GM19467 (cell line): ENCODE data around the gene NOL3.

ENCODE experiments used
- ATAC-seq: cut with Tn5 transposase; IDR thresholded peaks from one replicate; pipeline ENCODE4 v1.9.1; 2021; ENCODE audit warnings: mild to moderate bottlenecking, moderate library complexity; ENCODE audit not compliant: unreplicated experiment

Gene NOL3

DNA sequence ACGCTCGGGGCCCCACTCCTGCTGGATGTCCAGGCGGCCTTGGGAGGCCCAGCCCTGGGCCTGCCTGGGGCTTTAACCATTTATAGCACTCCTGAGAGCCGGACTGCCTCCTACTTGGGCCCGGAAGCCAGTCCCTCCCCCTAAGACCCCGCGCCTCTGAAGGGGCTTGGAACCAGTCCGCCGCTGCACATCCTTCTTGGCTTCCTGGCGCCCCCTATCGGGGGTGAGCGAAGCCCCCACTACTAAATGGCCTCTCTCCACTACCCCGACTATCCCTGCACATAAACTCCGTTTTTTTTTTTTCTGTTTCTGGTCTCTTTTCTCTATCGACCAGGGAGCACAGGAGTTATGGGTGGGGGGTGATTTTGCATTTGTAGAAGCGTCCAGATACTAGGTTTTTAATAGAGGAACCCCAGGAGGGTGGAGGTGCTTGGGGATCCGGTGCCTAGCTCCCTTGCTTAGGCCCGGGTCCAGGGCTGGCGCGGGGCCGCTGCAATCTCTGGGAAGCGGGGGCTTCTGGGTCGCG is 633 bp upstream of the NOL3 start:
- no peak for ATAC-seq

DNA sequence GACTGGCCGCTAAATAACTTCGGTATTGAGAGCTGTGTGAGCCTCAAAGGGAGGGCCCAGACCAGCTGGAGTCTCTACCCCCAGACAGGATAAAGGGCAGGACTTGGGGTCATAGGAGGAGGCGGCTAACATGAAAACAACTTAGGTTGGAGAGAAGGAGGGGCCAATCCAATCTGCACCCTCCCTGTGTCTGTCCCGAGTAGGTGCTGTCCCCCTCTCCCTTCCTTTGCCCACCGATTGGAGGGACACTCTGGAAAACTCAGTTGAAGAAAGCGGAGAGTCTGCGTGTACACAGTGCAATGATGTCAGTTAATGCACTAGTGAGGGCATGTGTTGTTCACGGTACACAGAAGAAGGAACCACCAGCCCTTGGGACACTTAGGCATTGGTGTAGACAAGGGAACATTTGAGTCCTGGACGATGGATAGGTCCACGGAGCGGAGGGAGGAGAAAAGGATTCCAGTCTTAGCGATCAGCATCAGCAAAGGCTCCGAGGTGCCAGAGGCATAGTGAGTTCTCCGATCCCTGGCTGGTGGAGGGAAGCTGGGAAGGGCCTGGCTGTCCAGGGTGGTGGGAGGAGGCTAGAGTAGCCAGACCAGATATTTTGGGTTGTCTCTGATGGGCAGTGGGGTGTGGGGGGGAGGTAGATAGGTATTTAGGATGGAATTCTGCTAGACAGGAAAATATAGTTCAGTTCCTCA is 761 bp downstream of the NOL3 start:
- no peak for ATAC-seq

DNA sequence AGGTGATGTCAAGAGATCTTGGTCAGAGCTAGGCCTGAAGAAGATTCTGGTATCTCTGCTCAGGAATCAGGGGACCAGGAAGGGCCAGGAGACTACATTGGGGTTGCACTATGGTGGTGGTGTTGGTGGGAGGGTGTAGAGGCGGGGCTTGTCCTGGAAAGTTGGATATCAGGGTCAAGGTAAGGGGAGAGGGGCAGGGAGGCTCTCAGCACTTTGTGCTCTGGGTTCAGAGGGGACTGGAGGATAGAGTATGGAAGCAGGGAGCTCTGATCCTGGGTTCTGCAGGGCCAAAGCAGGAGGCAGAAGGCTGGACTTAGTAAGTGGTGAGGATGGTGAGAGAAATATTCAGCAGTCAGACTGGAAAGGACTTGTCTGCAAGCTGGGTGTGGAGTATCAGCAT is 3.0 kb downstream of the NOL3 start:
- no peak for ATAC-seq

DNA sequence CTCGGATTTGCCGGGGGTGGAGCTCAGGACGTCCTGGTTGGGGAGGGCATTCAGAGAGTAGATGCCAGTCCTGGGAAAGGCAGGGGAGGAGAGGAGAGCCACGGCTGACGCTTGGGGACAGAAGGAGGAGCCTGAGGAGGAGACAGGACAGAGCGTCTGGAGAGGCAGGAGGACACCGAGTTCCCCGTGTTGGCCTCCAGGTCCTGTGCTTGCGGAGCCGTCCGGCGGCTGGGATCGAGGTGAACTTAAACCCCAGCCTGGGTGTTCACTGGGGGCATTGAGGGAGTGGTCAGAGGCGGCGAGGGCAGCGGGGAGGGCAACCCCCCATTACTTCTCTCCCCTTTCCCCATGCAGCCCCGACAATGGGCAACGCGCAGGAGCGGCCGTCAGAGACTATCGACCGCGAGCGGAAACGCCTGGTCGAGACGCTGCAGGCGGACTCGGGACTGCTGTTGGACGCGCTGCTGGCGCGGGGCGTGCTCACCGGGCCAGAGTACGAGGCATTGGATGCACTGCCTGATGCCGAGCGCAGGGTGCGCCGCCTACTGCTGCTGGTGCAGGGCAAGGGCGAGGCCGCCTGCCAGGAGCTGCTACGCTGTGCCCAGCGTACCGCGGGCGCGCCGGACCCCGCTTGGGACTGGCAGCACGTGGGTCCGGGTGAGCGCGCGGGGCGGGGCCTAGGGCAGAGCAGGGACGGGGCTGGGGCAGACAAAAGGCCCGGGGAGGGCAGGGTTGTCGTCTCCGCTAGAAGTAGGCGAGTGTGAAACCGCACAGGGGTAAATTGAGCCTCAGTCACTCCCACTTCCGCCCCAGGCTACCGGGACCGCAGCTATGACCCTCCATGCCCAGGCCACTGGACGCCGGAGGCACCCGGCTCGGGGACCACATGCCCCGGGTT is 3.7 kb downstream of the NOL3 start:
- ATAC-seq = peak; percentile 52

DNA sequence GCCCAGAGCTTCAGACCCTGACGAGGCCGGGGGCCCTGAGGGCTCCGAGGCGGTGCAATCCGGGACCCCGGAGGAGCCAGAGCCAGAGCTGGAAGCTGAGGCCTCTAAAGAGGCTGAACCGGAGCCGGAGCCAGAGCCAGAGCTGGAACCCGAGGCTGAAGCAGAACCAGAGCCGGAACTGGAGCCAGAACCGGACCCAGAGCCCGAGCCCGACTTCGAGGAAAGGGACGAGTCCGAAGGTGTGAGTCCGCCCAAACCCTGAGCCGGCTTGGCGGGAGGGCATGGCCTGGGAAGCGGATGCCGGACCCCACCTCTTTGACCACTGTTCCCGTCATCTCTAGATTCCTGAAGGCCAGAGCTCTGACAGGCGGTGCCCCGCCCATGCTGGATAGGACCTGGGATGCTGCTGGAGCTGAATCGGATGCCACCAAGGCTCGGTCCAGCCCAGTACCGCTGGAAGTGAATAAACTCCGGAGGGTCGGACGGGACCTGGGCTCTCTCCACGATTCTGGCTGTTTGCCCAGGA is 4.4 kb downstream of the NOL3 start:
- ATAC-seq = no peak

DNA sequence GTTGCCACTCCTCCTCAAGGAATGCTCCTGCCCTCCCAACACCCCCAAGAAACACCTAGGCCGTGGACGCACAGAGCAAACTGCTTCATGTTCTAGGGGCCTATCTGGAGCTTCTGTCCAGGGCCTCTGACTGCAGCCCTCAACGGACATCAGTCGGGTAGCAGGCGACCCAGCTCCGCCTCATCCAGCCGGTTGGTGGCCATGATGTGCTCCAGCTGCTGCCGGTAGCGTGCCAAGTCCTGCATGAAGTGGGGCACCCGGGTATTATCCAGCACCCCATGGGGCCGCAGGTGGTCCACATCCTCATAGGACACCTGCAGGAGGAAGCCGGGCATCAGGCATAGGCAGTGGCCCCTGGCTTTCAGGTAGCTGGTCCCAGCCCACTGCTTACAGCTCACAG is 6.3 kb downstream of the NOL3 start:
- no peak for ATAC-seq

DNA sequence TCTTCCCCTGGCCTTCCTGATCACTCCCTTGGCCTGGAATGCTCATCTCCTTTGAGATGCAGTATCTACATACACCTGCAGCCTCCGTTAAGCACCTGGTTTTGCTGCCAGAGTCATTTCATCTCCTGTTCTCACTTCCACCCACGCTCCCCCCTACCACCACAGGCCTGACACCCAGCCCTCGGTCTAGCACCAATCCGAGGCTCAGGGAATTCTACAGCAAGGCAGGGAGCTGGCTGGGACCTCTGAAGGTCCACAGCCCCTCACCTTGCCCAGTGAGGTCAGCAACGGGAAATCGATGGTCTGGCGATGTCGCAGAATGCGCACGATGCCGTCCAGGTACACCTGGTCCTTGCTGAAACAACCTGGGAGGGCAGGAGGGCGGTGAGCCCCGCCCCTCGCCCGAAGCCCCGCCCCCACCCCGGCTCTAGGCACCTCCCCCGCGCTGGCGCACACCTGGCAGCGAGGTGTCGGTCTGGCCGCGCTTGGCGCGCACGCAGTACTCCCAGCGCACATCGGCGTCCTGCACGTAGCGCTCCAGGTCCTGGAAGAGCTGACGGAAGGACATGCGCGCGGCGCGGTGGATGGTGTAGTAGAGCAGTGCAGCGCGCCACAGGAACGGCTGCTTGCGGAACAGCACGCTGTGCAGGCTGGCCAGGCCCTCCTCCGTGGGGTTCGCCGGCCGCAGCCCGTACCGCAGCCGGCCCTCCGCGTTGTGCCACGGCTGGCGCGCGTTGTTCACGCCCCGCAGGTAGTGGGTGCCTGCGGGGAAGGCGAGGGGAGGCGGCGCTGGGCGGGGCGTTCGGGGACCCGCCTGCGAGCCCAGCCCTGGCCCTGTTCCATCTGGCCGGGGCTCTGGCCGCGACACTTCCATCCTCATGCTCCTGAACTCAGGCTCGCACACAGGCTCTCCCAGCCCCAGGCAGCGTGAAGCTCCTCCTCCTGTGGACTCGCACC is 7.7 kb downstream of the NOL3 start:
- no peak for ATAC-seq

DNA sequence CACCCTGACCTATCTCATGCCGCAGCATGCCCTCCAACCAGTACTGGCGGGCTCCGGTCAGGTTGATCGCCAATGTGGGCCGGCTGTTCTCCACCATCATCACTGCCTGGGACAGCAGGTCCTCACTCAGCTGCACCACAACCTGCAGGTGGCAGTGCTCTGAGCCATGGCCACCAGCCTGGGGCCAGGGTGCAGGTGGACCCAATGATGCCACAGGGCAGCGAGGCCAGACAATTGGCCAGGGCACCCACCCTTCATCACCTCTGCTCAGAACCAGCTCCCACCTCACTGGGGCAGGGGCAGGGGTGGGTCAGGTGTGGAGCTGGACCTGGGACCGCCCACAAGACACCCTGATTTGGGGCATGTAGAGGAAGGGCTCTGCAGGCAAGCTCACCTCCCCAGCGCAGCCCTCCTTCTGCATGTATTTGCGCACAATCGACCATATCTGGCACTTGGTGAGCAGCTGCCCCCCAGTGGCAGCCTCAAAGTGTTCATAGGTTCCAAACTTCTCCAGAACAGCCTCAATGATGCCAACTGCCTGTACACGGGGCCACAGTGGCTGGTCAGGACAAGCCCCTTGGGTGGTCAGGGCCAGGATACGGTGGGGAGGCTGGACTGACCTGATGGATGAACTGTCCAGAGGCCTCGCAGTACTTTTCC is 9.2 kb downstream of the NOL3 start:
- ATAC-seq = no peak

DNA sequence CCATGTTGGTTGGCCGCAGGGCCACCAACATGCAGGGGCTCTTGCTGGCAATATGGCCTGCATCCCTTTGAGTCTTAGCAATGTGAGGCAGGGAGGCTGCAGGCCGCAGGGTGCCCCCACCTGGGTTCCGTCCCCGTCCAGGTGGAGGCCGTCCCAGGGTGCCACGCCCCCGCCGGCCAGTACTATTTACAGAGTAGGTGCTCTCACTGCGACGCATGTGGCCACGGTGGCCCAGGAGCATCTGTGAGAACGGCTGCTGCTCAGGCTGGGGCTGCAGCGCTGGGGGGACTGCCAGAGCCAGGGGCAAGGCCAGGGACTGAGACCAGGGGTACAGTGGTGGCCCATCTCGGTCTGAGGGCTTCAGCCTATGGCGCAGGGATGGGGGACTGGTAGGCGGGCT is 9.8 kb downstream of the NOL3 start:
- no peak for ATAC-seq

DNA sequence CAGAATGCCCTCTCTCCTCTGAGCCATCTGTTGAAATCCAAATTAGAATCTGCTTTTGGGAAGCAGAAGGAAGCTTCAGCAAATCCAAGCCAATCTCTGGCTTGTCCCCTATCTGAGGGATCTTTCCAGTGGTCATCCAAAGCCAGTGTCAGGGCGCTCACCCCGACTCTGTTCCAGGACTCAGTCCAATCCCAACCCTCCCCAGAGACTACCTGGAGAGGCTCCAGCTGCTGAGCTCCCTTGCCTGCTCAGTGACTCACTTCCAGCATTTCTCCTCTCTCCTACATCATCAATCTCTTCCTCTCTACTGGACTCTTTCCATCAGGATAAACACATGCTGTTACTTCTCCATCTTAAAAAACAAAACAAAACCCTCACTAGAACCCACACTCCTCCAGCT is 11.0 kb downstream of the NOL3 start:
- no peak for ATAC-seq

DNA sequence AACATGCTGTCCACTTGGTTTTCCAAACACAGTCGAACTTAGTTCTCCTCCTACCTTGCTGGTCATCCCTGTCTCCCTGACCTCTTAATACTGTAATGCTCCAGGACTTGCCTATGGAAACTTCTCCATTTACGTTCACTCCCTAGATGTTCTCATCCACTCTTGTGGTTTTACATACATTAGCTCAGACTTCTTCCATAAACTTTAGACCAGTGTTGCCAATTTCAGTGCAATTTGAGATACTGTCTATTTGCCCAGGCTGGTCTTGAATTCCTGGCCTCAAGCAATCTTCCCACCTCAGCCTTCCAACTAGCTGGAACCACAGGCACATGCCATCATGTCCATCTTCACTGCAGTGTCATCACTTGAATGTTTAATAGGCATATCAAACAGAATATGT is 11.9 kb downstream of the NOL3 start:
- no peak for ATAC-seq

DNA sequence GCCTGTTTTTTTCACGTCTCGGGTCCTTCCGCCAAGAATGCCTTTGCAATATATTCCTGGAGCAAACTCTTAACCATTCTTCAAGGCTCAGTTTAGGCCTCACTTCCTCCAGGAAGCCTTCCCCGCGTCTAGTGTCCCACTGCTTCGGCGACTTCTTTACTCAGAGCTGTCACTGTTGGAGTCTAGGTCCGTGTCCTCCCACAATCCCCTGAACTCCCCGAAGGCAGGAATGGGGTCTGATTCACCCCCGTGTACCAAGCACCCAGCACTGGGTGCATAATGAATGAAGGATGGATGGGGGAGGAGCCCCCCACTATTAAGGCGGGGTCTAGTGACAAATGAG is 12.9 kb downstream of the NOL3 start:
- ATAC-seq = no peak

DNA sequence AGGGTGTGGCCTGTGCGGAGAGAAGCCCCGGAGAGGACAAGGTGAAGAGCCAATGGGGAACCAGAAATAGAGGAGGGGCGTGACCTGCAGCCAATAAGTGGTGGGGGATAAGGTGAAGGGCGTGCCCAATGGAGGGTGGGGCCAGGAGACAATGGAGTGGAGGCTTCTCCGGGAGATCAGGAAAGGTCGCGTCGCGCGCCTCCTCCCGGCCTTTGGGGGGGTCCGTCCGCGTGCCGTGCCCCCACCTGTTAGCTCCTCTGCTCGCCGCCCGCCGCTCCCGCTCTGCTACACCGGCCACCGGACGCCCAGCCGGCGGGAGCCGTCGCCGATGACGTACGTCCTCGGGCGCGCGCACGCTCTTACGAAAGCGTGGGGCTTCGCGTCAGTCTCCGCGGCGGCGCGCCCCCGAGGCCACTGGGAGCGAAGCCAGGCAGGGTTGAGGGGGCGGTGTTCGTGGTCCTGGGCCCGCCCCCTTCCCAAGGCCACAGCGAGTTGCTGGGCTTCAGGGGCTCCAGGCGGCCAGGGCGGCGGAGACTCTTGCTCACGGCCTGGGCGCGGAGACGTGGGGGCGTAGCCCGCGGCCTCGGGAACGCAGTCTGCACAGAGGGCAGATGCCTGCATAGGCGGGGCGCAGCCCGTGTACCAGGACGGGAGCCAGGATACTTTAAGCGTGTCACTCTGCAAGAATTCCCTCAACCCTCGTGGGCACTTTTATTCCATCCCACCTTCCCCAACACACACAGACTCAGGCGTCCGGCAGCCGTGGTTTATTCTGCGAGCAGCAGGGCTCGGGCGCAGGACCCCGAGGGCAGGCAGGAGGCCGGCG is 13.5 kb downstream of the NOL3 start, which contains the start of gene MATCAP1:
Gene MATCAP1, minus strand, starts transcription at position 337 of the 826 bp plus-strand sequence. CDS start 3,353 bp downstream, outside the sequence.
- peak; percentile 78 for ATAC-seq

DNA sequence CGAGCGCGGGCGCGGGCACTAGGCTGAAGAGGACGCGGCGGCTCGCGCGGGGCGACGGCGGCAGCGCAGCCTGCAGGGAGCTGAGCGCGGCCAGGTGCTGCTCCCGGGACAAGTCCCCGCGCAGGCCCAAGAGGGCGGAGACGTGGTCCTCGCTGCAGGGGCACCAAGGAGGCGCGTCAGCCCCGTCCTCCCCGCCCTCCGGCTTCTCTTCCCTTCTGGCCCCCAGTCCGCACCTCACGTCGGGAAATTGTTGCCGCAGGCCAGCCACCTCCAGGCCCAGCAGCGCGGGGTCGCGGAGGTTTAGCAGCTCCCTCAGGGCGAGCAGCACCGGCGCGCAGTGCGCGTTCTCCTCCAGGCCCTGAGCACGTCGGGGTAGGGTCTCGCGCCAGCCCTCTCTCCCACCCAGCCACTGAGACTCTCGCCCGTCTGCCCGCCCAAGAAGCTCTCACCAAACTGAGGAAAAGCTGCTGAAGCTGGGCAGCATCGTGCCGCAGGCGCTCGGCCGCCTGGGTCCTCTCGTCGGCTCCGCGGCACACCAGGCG is 14.2 kb downstream of the NOL3 start:
- no peak for ATAC-seq

DNA sequence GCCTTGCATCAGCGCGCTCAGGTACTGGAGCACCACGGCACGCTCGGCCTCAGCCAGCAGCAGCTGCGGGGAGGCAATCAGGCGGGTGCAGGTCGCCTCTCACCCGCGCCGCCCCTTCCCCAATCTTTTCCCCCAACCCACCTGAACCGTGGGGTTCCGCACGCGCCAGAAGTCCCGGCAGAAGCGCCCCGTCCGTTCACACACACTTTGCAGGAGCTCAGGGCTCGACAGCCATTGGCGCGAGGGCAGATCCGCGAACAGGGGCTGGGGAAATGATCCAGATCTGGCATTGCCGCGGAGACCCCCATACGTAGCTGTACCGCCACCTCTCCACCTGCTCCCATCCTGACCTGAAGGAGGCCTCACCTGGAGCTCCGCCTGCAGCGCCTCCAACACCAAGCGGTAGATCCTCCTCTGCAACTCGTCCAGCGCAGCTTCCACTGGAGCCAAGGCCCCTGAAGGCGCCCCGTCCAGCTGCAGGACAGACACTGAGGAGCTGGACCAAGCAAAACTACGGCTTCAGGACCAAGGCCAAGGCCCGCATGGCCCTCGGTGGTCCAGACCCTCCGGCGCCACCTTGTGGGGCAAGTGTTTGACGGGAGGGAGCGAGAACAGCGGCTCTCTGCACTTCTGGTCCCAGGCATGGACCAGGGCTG is 14.8 kb downstream of the NOL3 start:
- ATAC-seq = no peak

DNA sequence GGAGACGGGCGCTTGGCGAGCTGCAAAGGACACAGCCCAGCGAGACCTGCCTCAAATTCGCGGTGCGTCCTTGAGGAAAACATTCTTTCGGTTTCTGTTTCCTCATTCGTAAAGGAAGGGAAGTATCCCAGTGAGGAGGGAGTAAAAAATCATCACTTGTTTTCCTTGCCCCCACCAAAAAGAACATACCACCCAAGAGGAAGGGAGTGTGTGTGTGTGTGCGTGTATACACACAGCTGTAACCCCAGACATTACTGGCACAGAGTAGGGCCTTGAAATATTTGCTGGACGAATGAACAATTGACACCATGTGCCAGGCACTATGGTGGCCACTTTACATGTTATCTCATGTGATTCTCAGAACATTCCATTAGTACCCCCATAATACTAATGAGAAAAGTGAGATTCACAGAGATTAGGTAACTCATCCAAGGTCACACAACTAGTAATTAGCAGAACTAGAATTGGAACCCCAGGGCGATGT is 15.4 kb downstream of the NOL3 start:
- ATAC-seq = no peak

DNA sequence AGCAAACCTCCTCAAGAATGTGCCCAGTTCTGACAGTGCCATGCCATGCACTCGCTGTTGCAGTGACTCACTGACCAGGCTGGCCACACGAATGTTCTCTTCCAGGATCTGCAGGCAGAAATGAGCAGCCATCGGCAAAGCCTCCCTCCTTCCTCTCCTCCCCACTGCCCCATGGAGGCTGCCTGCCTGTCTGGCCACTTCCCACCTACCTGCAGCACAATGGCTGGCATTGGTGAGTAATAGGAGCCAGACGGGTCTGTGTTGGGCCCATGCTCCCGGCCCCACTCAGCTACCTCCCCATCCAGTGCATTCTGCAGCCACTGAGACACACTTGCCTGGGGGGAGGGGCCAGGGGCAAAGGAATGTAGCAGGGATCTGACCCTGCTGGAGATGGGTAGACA is 16.2 kb downstream of the NOL3 start:
- ATAC-seq = no peak

DNA sequence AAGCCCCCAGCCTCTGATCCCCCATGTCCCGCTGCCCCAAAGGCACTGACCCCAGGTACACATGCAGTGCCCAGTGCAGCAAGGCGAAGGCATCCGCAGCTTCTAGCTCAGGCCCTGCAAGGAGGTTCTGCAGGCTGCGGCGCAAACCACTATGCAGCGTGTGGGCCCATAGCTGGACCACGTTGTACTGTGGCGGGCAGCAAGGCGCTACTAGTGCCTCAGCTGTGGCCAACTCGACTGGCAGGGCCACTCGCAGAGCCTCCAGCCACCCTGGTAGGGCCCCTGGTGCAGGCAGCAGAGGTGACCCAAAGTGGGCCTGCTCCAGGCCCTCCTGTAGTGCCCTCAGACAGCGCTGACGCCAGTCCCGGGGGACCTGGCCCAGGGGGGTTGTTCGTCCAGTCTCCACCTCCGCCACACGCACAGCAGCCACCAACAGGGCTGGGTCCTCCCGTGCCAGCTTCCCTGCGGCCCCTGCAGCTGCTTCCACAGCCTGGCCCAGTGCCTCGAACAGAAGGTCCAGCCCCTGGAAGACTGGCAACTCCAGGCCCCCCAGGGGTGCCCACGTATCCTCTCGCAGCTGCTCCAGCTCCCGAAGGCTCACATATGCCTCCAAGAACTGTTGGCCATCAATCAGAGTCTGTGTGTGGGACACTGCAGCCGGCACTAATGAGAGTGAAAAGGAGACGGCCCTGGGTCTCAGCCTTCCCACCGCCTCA is 17.0 kb downstream of the NOL3 start:
- ATAC-seq = no peak
